Fibroblast of villous mesenchyme (primary cell): Measurements from ENCODE around the gene RPL32. TPM values are rescaled to one million over a fixed set of nuclear protein-coding genes. Genes with fewer than 3 reads are reported as not detected.

Experiments used
- DNase-seq: peaks from one replicate; pipeline ENCODE4 v3.0.0-alpha.2; 2010; ENCODE audit warnings: low read depth
- H3K4me3 ChIP-seq: 2 replicates; pipeline ENCODE4 v1.5.1; 2011; ENCODE audit warnings: low read depth, mild to moderate bottlenecking, low read length
- total RNA-seq: library from RNA; depleted of rRNA; stranded (reverse); fragments of >200 nt; gene quantifications from 2 replicates; pipeline ENCODE4 v1.2.3, GENCODE V29; 2012
- TF ChIP-seq, protein P1 (sequence below): IDR thresholded peaks from 2 replicates; pipeline ENCODE4 v1.5.1; 2012; ENCODE audit warnings: low read depth, mild to moderate bottlenecking, low read length; ENCODE audit not compliant: insufficient read depth

The RPL32 gene
- total RNA-seq: 409 and 739 TPM in 2 replicates

DNA sequence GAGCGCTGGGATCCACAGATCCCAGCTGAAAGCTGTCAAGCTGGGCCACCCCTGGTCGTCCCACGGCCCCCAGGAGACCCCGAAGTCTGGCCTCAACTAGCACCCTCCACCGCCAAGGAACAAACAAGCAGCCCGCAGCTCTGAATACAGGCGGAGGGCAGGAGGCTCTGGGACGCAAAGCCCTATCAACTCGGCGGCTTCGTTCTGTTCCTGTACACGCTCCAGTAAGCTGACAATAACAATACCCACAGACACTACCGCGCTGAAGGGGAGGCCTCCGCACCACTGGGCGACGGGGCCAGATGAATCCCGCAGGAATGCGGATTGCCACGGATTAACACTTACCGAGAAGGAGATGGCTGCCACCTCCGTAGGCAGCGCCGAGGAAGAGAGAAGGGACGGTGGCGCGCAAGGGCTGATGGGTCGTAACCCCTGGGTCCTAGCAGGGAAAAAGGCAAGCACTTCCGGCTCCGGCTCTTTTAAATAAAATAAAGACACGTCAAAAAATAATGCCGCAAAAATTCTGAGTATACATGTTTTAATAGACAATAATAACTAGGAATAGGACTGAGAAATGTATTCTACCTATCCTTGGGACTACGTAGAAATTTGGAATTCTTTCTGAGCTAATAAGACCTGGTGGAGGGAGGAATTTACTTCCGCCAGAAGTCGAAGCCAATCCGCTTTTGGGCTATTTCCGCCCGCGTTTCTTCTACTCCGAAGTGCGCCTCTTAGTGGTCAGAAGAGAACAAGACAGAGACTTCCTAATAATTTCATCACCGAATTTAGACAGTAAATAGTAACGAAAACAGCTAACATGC lies at the start of gene RPL32:
RPL32 (minus strand) TSS at position 417 of the 821 bp plus-strand sequence. CDS start 1,328 bp downstream, outside the sequence.
- peak; percentile 98 for DNase-seq
- TF ChIP-seq, protein P1, sequence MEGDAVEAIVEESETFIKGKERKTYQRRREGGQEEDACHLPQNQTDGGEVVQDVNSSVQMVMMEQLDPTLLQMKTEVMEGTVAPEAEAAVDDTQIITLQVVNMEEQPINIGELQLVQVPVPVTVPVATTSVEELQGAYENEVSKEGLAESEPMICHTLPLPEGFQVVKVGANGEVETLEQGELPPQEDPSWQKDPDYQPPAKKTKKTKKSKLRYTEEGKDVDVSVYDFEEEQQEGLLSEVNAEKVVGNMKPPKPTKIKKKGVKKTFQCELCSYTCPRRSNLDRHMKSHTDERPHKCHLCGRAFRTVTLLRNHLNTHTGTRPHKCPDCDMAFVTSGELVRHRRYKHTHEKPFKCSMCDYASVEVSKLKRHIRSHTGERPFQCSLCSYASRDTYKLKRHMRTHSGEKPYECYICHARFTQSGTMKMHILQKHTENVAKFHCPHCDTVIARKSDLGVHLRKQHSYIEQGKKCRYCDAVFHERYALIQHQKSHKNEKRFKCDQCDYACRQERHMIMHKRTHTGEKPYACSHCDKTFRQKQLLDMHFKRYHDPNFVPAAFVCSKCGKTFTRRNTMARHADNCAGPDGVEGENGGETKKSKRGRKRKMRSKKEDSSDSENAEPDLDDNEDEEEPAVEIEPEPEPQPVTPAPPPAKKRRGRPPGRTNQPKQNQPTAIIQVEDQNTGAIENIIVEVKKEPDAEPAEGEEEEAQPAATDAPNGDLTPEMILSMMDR: peak; percentile 78
- peak within 1 kb of the TSS; percentile 89 for H3K4me3 ChIP-seq

DNA sequence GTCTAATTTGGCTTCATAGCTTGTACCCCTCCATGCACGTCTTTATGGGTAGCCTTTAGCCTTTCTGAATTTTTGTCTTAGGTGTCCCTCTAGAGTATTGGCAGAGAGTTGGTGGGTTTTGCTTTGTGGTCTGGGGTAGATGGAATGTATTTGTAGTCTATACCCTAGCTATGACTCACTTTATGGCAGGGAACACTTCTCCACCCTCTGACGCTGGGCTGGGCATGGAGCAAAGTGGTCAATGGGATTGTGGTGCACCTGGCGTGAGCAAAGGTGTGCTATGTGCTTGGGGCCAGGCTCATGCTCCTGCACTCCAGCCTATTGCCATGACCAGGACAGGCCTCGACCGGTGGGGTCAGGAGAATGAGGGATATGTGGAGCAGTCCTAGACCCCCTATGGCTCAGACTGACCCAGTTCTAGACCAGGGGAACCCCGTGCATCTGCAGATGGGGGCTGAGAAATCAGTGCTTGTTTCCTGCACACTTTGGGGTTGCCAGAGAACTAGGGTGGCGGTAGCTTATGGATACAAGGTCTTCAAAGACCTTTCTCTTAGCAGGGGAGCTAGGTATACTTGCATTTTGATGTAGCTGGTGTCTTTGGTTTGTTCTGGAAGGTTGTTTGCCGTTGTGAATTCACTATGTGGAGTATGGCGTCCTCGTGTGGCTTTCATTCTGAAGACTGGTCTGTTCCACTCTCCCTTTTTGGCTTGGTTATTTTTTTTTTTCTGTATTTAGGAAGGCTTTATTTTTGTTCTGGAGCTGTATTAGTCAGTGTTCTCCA lies 49.4 kb upstream of the RPL32 start:
- H3K4me3 ChIP-seq: no peak overlapping the region
- TF ChIP-seq, protein P1: no peak
- DNase-seq: no peak

DNA sequence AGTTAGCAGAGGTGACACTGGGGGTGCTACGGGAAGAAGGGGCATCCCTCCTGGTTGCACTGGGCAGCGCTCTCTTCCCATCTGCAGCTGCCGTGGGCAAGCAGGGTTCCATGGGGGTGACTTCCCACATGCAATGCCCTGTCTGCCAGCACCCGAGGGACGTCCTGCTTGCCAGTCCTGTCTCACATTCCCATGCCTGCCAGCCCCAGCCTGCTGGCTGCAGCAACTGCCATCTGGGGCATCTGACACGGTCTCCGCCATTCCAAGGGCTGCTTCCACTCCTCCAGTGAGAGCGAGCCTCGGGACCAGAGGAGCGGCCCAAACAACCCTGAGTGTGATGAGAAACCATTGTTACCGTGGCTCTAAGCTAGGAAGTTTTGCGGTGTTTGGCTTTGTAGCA lies 45.4 kb upstream of the RPL32 start:
- no peak for DNase-seq
- TF ChIP-seq, protein P1: no peak
- no peak overlapping the region for H3K4me3 ChIP-seq

DNA sequence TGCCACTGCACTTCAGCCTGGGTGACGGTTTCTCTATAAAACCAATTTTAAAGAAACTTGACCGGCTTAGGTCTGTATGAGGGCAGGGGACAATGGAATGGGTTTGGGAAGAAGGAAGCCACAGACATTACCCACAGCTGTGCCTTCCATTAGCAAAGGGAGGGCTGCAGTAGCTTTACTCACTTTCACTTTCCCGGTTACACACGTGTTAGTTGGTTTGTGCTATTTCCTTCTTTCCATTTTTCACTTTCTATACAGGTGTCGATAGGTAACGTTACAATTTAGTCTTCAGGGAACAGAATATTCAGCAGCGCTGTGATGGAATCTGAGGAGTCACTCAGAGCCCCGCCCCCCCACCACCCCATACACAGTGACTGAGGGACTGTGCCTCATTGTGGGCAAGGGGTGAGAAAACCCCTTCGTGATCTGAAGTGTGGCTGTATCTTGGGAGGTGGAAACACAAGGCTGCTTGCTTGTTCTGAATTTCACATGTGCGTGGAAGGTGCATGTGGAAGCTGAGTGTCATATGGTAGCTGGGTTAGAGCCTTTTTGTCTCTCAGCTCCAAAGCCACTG lies 44.8 kb upstream of the RPL32 start:
- TF ChIP-seq, protein P1: no peak
- no peak overlapping the region for H3K4me3 ChIP-seq
- DNase-seq: no peak

DNA sequence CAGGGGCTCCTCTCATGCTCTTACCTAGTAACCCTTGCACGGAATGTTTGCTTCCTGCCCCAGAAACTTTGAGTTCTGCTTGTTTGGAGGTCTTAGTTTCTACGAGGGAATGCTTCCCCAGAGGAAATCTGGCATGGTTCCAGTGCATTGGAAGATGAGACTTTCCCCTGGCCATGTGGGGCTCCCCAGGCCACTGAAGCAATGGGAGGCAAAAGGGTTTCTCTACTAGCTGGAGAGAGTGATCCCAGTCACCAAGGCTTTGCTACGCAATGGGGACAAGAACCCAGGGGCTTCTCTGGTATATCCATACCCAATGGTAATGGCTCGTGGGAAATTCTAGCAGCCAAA lies 44.2 kb upstream of the RPL32 start:
- H3K4me3 ChIP-seq: no peak overlapping the region
- DNase-seq: no peak
- TF ChIP-seq, protein P1: no peak

DNA sequence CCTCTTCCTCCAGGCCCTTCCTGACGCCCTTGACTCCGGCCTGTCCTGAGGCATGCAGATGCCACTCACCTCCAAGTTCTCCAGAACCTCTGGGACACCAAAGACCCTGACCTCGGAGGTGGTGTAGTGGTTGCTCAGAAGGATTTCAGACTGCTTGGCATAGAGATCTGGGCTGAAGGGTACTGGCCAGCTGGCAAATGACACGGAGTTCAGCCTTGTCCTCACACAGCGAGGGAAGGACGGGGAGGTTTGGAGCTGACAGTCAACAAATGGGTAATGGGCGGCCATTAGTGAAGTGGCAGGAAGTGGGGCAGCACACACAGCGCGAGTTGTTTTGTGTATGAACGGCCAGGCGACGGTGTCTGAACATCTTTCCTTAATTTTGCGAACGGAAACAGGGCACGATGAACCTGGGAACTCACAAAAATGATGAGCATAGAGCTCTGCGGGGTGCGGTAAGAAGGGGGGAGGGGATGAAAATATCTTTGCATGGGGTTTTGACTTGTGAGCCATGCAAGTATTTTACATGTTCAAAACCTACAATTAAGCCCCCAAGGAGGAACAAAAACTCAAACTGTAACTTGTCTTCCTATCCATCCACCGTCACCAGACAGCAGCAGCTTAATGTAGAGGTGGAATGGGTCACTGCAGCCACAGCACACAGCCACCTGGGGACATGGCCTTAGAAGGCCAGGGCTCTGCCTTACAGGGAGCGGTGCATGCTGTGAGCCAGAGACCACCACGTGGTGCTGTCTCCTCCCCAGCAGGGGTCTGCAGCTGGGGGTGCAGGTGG lies 43.6 kb upstream of the RPL32 start:
- TF ChIP-seq, protein P1: no peak
- no peak overlapping the region for H3K4me3 ChIP-seq
- DNase-seq: no peak
